Thymus (tissue), 11 donors: ENCODE measurements around the gene DCAF6. TPM values are rescaled to one million over a fixed set of nuclear protein-coding genes. Genes with fewer than 3 reads are reported as not detected.

ENCODE experiments used
- DNase-seq, 9 donors: peaks; one replicate each; pipeline ENCODE4 v3.0.0-alpha.2; 2013; ENCODE audit warnings: low spot score in 9 of 9, low read depth in 6 of 9, missing footprints in 1 of 9
- H3K27ac ChIP-seq, 2 donors: one replicate each; pipeline ENCODE4 v1.5.1; 2013; ENCODE audit warnings: control low read depth in 1 of 2, low read depth in 1 of 2, low read length in 1 of 2, mild to moderate bottlenecking in 1 of 2, moderate library complexity in 1 of 2
- H3K27me3 ChIP-seq, 2 donors: one replicate each; pipeline ENCODE4 v1.5.1; 2013; ENCODE audit warnings: low read length in 1 of 2; ENCODE audit not compliant: control insufficient read depth in 2 of 2, insufficient read depth in 1 of 2
- H3K36me3 ChIP-seq, 2 donors: one replicate each; pipeline ENCODE4 v1.5.1; 2013; ENCODE audit warnings: low read length in 1 of 2, mild to moderate bottlenecking in 1 of 2, moderate library complexity in 1 of 2; ENCODE audit not compliant: control insufficient read depth in 2 of 2, insufficient read depth in 2 of 2
- H3K4me1 ChIP-seq, 2 donors: one replicate each; pipeline ENCODE4 v1.5.1; 2013; ENCODE audit warnings: low read length in 2 of 2; ENCODE audit not compliant: control insufficient read depth in 2 of 2, insufficient read depth in 2 of 2
- H3K4me3 ChIP-seq, 2 donors: one replicate each; pipeline ENCODE4 v1.5.1; 2013; ENCODE audit warnings: low read length in 2 of 2, control low read depth in 1 of 2, mild to moderate bottlenecking in 1 of 2
- H3K9me3 ChIP-seq, 2 donors: one replicate each; pipeline ENCODE4 v1.5.1; 2013; ENCODE audit warnings: low read length in 1 of 2, mild to moderate bottlenecking in 1 of 2; ENCODE audit not compliant: control insufficient read depth in 2 of 2, insufficient read depth in 1 of 2
- WGBS: extraction: QIAGEN DNeasy Blood & Tissue Kit; methylation state at CpG from one replicate; pipeline ENCODE4 v1.1.7; 2013; 5-methylcytosine and 5-hydroxymethylcytosine counted together
- polyA plus RNA-seq: library from polyadenylated mRNA; stranded (reverse); fragments of 200-250 nt; gene quantifications from one replicate; pipeline ENCODE4 v1.2.3, GENCODE V29; 2013
- total RNA-seq: library from RNA; stranded (reverse); fragments of 120-200 nt; gene quantifications from one replicate; pipeline ENCODE4 v1.2.4, GENCODE V29; 2013
- donor health status: healthy.

DCAF6 gene
- total and polyA plus RNA-seq, 2 donors: 28.0 to 51.7 TPM

DNA sequence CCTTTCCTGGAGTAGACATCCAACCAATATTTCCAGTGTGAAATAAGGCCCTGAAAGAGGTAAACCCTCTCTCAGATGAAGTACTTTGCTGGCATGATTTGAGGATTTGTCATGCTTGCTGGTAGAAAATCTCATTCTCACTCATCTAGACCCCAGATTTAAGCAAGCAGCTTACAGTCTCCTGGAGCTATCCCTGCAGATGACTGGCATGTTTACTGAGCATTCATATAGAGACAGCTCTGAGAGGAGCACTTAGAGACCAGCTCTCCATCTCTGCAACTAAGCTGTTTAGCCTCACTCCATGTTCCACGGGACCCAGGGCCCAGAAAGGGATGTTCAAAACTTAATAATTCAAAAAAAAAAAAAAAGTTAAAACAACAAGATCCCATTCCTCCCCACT lies 166.0 kb downstream of the DCAF6 start:
- 88% methylated on average over 1 of the region's 1 CpG for WGBS
- Histone ChIP-seq H3K4me1 (no peaks in the 10 kb centered on the region), H3K27ac (no peak overlapping the region), H3K4me3 (no peak overlapping the region), H3K36me3 (no peaks in the 10 kb centered on the region), H3K27me3 (no peaks in the 10 kb centered on the region), H3K9me3 (no peaks in the 10 kb centered on the region)
- DNase-seq: no peak

DNA sequence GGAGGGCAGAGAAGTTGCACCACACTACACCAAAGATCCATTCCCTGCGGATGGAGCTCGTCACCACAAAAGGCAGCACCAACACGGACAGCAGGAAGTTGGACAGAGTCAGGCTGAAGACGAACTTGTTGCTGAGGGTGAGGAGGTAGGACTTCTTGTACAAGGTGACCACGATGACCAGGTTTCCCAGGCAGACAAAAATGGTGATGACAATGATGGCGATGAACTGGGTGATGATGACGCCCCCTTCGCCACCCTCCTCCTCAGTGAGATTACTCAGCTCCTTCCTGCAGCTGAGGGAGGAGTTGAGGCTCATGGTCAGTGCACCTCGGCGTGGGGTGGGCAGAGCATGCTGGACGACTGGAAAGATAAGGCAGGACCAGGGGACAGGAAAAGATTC lies 168.1 kb downstream of the DCAF6 start:
- Histone ChIP-seq H3K4me1 (no peaks in the 10 kb centered on the region), H3K4me3 (no peak overlapping the region), H3K27ac (no peak overlapping the region), H3K9me3 (no peaks in the 10 kb centered on the region), H3K27me3 (no peaks in the 10 kb centered on the region), H3K36me3 (no peaks in the 10 kb centered on the region)
- 97% methylated on average over 11 of the region's 11 CpGs for WGBS
- no peak for DNase-seq

DNA sequence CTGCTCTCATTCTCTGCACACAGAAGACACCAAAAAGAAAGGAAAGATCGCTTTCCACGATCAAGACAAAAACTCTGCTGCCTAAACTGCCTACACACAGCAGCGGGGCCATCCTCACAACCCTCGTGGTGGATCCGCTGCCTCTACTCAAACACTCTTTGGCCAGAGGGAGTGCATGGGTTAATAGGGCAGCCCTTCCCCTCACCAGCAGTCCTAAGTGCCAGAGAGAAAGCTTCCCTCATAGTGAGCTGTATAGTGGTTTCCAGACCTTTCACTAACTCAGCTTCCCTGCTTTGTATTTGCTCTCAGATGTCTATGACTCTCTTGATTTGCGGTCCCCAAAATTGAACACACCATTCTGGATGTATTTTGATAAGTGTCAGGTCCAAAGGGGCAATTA lies 169.4 kb downstream of the DCAF6 start:
- no peak overlapping the region for H3K27ac ChIP-seq

DNA sequence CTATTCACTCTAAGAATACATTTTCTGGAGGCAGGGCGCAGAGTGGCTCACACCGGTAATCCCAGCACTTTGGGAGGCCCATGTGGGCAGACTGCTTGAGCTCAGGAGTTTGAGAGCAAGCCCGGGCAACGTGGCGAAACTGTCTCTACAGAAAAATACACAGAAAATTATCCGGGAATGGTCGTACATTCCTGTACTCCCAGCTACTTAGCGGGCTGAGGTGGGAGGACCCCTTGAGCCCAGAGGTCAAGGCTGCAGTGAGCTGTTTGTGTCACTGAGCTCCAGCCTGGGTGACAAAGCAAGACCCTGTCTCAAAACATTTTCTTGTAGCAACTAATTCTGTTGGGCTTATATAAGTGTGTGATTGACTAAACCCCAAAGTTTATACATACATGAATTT lies 169.8 kb downstream of the DCAF6 start:
- H3K4me1 ChIP-seq: no peaks in the 10 kb centered on the region
- no peak overlapping the region for H3K4me3 ChIP-seq
- 96% methylated on average over 8 of the region's 8 CpGs for WGBS
- no peaks in the 10 kb centered on the region for H3K9me3 ChIP-seq
- no peaks in the 10 kb centered on the region for H3K36me3 ChIP-seq
- H3K27me3 ChIP-seq: no peaks in the 10 kb centered on the region
- no peak for DNase-seq
- no peak overlapping the region for H3K27ac ChIP-seq

More for the DNA sequence above, 169.4 kb downstream of the DCAF6 start:
- H3K36me3 ChIP-seq: no peaks in the 10 kb centered on the region
- no peaks in the 10 kb centered on the region for H3K9me3 ChIP-seq
- no peaks in the 10 kb centered on the region for H3K27me3 ChIP-seq
- no peaks in the 10 kb centered on the region for H3K4me1 ChIP-seq
- no peak for DNase-seq
- H3K4me3 ChIP-seq: no peak overlapping the region
- WGBS: 95% methylated on average over 6 of the region's 6 CpGs

DNA sequence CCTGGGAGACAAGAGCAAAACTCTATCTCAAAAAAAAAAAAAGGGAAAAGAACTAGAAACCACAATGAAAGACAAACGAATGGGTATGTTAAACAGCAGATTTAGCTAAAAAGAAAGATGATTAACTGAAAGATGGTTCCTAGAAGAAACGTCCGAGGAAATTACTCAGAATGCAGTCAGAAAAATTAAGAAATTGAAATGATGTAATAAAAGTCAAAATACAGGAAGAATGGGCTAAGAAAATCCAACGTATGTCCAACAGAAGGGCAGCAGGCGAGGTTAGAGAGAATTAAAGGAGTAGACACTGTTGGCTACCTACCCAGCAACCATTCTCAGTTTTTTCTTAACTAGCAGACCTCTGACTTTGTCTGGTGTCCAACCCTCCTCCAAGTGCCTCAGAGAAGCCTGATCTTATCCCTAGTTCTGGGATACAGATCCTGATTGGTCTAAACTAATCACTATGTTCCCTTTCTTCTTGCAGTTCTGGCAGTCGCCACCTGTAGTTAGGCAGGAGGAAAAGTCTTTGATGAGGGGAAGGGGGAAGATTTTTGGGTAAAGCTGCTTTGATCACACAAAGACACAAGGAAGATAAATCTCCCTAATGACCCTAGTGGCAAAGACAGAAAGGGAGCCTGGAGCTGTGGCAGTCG lies 174.5 kb downstream of the DCAF6 start:
- Histone ChIP-seq H3K4me1 (peaks cover 0 to 2% of the 10 kb centered on the region in 2 donors), H3K9me3 (no peaks in the 10 kb centered on the region), H3K27ac (no peak overlapping the region), H3K36me3 (no peaks in the 10 kb centered on the region), H3K27me3 (no peaks in the 10 kb centered on the region), H3K4me3 (no peak overlapping the region)
- no peak for DNase-seq
- WGBS: 89% methylated on average over 7 of the region's 7 CpGs

DNA sequence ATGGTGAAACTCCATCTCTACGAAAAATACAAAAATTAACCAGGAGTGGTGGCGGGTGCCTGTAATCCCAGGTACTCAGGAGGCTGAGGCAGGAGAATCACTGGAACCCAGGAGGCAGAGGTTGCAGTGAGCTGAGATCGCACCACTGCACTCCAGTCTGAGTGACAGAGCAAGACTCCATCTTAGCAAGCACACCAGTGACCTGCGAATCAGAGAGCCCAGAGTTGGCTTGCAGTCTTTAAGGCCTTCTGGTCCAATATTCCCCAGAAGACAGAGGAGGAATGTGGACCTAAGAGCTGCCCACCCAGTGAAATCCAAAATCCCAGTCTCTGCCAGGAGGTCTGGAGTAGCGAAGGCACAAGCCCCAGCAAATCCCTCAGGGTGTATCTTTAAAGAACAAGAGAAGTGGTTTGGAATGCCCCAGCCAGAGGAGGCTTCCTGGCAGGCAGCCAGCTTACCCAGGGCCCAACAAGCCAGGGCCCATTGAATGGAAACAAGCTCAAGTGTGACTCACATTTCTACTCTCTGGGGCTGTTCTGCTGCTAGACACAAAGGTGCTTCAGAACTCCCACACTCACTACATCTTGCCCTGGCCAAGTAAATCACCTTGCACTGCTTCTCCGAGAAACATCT lies 176.3 kb downstream of the DCAF6 start:
- Histone ChIP-seq H3K4me1 (peaks cover 0 to 2% of the 10 kb centered on the region in 2 donors), H3K27ac (peak overlapping the region in 1 of 2 donors; percentile 47), H3K27me3 (no peaks in the 10 kb centered on the region), H3K4me3 (no peak overlapping the region), H3K9me3 (no peaks in the 10 kb centered on the region), H3K36me3 (no peaks in the 10 kb centered on the region)
- DNase-seq: peak in 1 of 9 donors; percentile 42
- 95% methylated on average over 6 of the region's 6 CpGs for WGBS

DNA sequence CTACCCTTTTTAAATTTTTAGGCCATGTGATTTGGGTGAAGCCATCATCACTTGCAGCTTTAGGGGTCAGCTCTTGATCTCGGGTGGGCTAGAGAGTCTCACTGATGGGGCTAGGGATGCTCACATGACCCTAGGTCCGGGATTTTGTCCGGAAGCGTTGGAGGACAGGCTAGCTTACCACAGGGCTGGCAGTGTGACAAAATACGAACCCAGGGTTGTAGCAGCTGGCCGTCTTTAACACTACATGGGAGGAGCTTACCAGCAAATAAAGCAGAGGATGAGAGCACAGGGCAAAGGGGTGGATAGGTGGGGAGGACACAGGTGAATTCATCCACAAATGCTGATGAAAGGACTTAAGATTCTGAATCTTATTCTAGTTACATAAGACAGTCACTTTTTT lies 178.4 kb downstream of the DCAF6 start:
- Histone ChIP-seq H3K36me3 (no peaks in the 10 kb centered on the region), H3K4me3 (no peak overlapping the region), H3K9me3 (peaks cover 0 to 4% of the 10 kb centered on the region in 2 donors), H3K4me1 (peaks cover 0 to 2% of the 10 kb centered on the region in 2 donors), H3K27me3 (no peaks in the 10 kb centered on the region), H3K27ac (no peak overlapping the region)
- DNase-seq: no peak
- WGBS: 92% methylated on average over 6 of the region's 6 CpGs

DNA sequence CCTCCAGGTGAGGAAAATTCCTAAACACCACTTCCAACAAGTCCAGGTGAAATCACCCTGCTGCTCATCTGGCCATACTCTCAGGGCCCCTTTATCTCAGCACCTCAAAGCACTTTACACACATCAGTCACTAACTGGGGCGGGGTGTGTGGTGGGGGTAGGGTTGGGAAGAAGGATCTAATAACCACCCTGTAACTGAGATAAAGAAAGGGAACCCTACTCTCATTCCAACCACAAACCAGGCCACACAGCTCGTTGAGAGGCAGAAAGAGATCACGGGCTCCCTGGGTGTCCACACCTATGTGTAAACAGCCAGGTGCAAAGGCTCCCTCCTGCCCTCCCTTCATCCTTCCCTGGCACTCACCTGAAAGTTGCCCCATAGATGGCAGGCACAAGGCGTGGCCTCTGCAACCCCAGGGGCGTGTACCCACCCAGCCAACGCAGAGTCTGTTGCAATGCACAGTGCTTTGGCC lies 179.9 kb downstream of the DCAF6 start:
- 88% methylated on average over 6 of the region's 6 CpGs for WGBS
- Histone ChIP-seq H3K9me3 (peaks cover 0 to 5% of the 10 kb centered on the region in 2 donors), H3K4me3 (no peak overlapping the region), H3K4me1 (peaks cover 0 to 2% of the 10 kb centered on the region in 2 donors), H3K27ac (no peak overlapping the region), H3K36me3 (no peaks in the 10 kb centered on the region), H3K27me3 (no peaks in the 10 kb centered on the region)
- no peak for DNase-seq

DNA sequence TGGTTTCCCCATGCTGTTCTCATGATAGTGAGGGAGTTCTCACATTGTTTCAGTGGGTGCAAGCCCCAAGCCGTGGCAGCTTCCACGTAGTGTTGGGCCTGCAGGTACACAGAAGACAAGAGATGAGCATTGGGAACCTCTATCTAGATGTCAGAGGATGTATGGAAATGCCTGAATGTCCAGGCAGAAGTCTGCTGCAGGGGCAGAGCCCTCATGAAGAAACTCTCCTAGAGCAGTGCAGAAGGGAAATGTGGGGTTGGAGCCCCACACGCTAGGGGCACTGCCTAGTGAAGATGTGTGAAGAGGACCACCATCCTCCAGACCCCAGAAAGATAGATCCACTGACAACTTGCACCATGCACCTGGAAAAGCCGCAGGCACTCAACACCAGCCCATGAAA lies 183.3 kb downstream of the DCAF6 start:
- DNase-seq: no peak
- peaks cover 0 to 11% of the 10 kb centered on the region in 2 donors for H3K4me1 ChIP-seq
- WGBS: 98% methylated on average over 4 of the region's 4 CpGs

More for the DNA sequence above, 183.3 kb downstream of the DCAF6 start:
- H3K9me3 ChIP-seq: peaks cover 0 to 5% of the 10 kb centered on the region in 2 donors
- no peaks in the 10 kb centered on the region for H3K27me3 ChIP-seq
- no peaks in the 10 kb centered on the region for H3K36me3 ChIP-seq
- no peak overlapping the region for H3K4me3 ChIP-seq
- no peak overlapping the region for H3K27ac ChIP-seq
